Type B pancreatic cell (in vitro differentiated cells): ENCODE results near the gene MRTFA. TPM values are rescaled to one million over a fixed set of nuclear protein-coding genes. Genes with fewer than 3 reads are reported as not detected.

Experiments used
- DNase-seq: peaks from one replicate; pipeline ENCODE4 v3.0.0; 2021; ENCODE audit warnings: mixed read lengths; ENCODE audit not compliant: unreplicated experiment; ENCODE audit errors: extremely low spot score
- H3K27ac Mint-ChIP-seq: 2 replicates; pipeline ENCODE4 v1.8.0; 2021; ENCODE audit warnings: mild to moderate bottlenecking, mixed read lengths
- H3K27me3 Mint-ChIP-seq: 2 replicates; pipeline ENCODE4 v1.8.0; 2021; ENCODE audit warnings: mixed read lengths
- H3K36me3 Mint-ChIP-seq: 2 replicates; pipeline ENCODE4 v1.8.0; 2021; ENCODE audit warnings: mixed read lengths
- H3K4me1 Mint-ChIP-seq: one replicate; pipeline ENCODE4 v1.8.0; 2021; ENCODE audit warnings: mixed read lengths; ENCODE audit not compliant: unreplicated experiment
- H3K4me3 Mint-ChIP-seq: 2 replicates; pipeline ENCODE4 v1.8.0; 2021; ENCODE audit warnings: mild to moderate bottlenecking, mixed read lengths
- H3K9me3 Mint-ChIP-seq: 2 replicates; pipeline ENCODE4 v1.8.0; 2021; ENCODE audit warnings: mixed read lengths
- total RNA-seq: library from RNA; stranded (reverse); gene quantifications from 2 replicates; pipeline ENCODE4 v1.2.1, GENCODE V29; 2021; ENCODE audit warnings: low replicate concordance
- TF ChIP-seq, protein P1 (sequence below): fragments of 200-600 bp; sonication (generic); conservative IDR thresholded peaks from 2 replicates; pipeline ENCODE4 v1.5.0; 2021; ENCODE audit warnings: antibody characterized with exemption, mild to moderate bottlenecking

MRTFA gene
- total RNA-seq, 1 donor from 2014 or later = 49.8 TPM

DNA sequence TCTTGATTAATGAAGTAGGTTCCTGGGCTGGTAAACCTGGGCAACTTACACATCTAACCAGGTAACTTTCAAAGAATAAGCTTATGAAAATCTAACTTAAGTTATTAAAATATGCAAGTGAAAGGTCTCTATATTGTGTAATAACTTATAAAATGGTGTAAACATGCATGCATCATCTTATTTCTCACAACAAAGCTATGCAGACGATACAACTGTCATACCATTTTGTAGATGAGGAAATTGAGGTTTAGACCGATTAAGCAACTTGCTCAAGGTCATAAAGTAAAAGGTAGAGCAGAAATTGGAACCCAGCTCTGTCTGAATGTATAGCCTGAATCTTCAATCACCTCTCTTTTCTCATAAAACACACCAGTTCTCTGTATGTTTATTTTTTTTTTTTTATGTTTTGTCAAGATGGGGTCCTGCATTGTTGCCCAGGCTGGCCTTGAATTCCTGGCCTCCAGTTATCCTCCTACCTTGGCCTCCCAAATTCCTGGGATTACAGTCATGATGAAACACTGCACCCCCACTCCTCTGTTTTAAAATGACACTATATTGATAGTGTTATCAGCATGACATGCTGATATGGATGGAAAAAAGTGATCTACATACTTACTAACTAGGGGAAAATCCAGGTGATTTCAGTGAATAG is 156.5 kb downstream of the MRTFA start:
- Mint-ChIP-seq H3K27me3 (no peaks in the 10 kb centered on the region), H3K27ac (no peak overlapping the region), H3K4me1 (peaks cover 24% of the 10 kb centered on the region), H3K9me3 (peaks cover 9% of the 10 kb centered on the region), H3K36me3 (peaks cover 12% of the 10 kb centered on the region), H3K4me3 (no peak overlapping the region)
- DNase-seq = no peak
- TF ChIP-seq, protein P1, sequence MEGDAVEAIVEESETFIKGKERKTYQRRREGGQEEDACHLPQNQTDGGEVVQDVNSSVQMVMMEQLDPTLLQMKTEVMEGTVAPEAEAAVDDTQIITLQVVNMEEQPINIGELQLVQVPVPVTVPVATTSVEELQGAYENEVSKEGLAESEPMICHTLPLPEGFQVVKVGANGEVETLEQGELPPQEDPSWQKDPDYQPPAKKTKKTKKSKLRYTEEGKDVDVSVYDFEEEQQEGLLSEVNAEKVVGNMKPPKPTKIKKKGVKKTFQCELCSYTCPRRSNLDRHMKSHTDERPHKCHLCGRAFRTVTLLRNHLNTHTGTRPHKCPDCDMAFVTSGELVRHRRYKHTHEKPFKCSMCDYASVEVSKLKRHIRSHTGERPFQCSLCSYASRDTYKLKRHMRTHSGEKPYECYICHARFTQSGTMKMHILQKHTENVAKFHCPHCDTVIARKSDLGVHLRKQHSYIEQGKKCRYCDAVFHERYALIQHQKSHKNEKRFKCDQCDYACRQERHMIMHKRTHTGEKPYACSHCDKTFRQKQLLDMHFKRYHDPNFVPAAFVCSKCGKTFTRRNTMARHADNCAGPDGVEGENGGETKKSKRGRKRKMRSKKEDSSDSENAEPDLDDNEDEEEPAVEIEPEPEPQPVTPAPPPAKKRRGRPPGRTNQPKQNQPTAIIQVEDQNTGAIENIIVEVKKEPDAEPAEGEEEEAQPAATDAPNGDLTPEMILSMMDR = no peak

DNA sequence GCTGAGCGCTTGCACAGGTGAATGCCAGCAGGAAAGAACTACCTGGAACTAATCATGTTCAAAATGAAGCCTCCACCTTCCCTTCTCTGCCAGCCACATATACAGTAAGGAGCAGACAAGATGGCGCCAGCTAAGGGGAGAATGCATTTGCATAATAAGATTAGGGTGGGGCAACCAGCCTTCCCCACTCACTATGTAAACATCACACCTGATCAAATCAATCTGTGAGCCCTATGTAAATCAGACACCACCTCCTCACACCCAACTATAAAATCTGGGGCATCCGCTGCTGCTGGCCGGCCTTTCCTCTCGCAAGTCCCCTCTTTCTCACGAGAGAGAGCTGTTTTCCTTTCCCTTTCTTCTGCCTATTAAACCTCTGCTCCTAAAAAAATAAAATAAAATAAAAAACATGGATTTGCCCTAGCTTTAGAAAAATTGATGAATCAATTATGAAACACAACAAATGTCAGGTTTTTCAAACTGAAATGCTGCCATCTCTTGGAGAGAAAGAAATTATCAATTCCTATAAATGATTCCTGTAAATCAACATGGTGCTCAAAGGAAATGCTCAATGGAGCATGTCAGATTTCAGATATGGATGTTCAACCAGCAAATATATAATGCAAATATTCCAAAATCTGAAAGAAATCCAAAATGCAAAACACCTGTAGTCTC is 157.3 kb downstream of the MRTFA start:
- Mint-ChIP-seq H3K36me3 (peaks cover 12% of the 10 kb centered on the region), H3K4me1 (peaks cover 22% of the 10 kb centered on the region), H3K4me3 (no peak overlapping the region), H3K27ac (peak overlapping the region; percentile 79), H3K9me3 (peaks cover 9% of the 10 kb centered on the region), H3K27me3 (no peaks in the 10 kb centered on the region)
- DNase-seq = no peak
- TF ChIP-seq, protein P1 = no peak

DNA sequence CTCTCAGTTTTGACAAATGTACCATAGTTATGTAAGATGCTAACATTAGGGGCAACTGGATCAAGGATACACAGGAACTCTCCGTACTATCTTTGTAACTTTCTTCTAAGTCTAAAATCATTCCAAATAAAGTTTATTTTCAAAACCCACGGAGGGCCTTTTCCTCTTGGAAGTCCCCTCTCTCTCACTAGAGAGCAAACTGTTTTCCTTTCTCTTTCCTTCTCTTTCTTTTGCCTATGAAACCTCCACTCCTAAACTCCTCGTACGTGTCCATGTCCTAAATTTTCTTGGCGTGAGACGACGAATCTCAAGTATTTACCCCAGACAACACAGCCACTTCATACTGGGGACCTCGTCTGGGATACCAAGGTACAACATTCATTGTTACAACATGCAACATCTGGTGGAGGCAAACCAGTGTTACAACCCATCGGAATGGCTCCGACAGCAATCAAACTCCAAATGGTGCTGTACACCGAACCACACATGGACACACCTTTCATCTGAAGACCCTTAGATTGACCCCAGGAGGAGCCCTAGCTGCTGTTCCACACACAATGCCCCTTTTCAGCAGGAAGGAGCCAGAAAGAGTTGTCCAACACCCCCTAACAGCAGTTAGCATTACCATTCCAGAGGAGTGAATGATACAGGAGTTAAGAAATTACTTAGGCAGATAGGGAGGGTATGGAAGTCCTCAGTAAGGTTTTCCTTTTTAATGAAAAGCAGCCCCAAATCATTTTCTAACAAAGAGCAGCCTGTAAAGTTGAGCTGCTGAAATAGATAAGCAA is 158.0 kb downstream of the MRTFA start:
- Mint-ChIP-seq H3K36me3 (peaks cover 12% of the 10 kb centered on the region), H3K9me3 (peaks cover 9% of the 10 kb centered on the region), H3K27me3 (no peaks in the 10 kb centered on the region), H3K4me1 (peaks cover 22% of the 10 kb centered on the region), H3K27ac (peak overlapping the region; percentile 79), H3K4me3 (no peak overlapping the region)
- TF ChIP-seq, protein P1 = no peak
- no peak for DNase-seq

DNA sequence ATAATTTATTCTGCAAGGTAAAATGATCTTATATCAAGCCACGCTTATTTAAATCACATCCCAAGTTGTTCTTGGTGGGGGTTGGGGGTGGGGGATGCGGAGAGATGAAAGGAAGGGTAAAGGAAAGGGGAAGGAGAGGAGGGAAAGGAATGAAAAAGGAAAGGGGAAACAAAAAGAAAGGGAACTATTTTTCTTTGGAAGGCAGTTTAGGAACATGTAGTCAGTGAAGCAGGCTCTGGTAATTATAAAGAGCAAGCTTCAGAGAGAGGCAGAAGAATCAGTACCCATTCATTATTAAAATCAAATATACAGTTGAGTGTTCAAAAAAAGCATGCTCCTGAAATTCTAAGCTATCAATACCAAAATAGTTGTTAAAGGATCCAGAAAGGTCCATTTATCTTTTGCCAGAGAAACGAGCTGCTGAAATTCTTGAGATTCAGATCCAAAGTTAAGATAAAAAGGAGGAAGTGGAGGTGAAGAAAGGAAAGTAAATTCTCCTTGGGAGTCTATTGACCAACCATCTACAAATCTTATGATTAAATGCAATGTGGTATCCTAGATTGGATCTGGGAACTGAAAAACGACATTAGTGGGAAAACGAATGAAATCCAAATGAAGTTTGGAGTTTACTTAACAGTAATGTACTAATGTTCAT is 158.7 kb downstream of the MRTFA start:
- Mint-ChIP-seq H3K36me3 (peaks cover 12% of the 10 kb centered on the region), H3K27ac (peak overlapping the region; percentile 79), H3K4me1 (peaks cover 22% of the 10 kb centered on the region), H3K4me3 (peak overlapping the region; percentile 20), H3K9me3 (peaks cover 9% of the 10 kb centered on the region), H3K27me3 (no peaks in the 10 kb centered on the region)
- DNase-seq = no peak
- TF ChIP-seq, protein P1 = no peak

DNA sequence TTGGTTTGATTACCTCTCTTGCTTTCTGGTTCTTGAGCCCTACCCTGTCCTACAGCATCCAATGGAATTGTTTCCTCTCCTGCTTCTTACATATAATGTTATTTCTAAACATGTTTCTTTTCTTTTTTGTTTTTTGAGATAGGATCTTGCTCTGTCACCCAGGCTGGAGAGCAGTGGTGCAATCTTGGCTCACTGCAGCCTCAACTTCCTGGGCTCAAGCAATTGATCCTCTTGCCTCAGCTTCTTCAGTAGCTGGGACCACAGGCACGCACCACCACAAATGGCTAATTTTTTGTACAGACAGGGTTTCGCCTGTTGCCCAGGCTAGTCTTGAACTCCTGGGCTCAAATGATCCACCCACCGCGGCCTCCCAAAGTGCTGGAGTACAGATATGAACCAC is 160.2 kb downstream of the MRTFA start:
- Mint-ChIP-seq H3K27ac (no peak overlapping the region), H3K36me3 (peaks cover 5% of the 10 kb centered on the region), H3K9me3 (peaks cover 3% of the 10 kb centered on the region), H3K27me3 (no peaks in the 10 kb centered on the region), H3K4me3 (no peak overlapping the region), H3K4me1 (peaks cover 16% of the 10 kb centered on the region)
- DNase-seq = no peak
- TF ChIP-seq, protein P1 = no peak
